Fibroblast of lung (primary cell): Measurements from ENCODE around the gene ANKRD22. TPM values are rescaled to one million over a fixed set of nuclear protein-coding genes. Genes with fewer than 3 reads are reported as not detected.

Source experiments
- DNase-seq, 2 donors: peaks; one replicate each; pipeline versions ENCODE4 v3.0.0 to v3.0.0-alpha.2; 2010; ENCODE audit warnings: low read depth in 2 of 2
- H2AFZ ChIP-seq: 2 replicates; pipeline ENCODE4 v1.5.1; 2012; ENCODE audit warnings: low read length, control low read depth, inconsistent platforms
- H3K27ac ChIP-seq: 2 replicates; pipeline ENCODE4 v1.5.1; 2011; ENCODE audit warnings: low read length, control low read depth; ENCODE audit not compliant: insufficient read depth
- H3K27me3 ChIP-seq: 2 replicates; pipeline ENCODE4 v1.5.1; 2011; ENCODE audit warnings: mild to moderate bottlenecking, low read length; ENCODE audit not compliant: control insufficient read depth, insufficient read depth
- H3K36me3 ChIP-seq: 2 replicates; pipeline ENCODE4 v1.5.1; 2011; ENCODE audit warnings: low read length; ENCODE audit not compliant: control insufficient read depth, insufficient read depth
- H3K4me1 ChIP-seq: 2 replicates; pipeline ENCODE4 v1.5.1; 2011; ENCODE audit warnings: low read length; ENCODE audit not compliant: control insufficient read depth, insufficient read depth; ENCODE audit errors: extremely low read depth
- H3K4me2 ChIP-seq: 2 replicates; pipeline ENCODE4 v1.5.1; 2011; ENCODE audit warnings: low read length, control low read depth; ENCODE audit not compliant: insufficient read depth; ENCODE audit errors: extremely low read depth
- H3K4me3 ChIP-seq, 4 experiments: fragments of 200-600 bp in 1 of 4; sonication (generic) in 1 of 4; replicated peaks in 1 of 4; 2 replicates each; pipeline ENCODE4 v1.5.1; 2011 to 2016; ENCODE audit warnings: low read length in 4 of 4, low read depth in 3 of 4, mild to moderate bottlenecking in 3 of 4, control low read depth in 2 of 4, inconsistent platforms in 1 of 4, mixed read lengths in 1 of 4; ENCODE audit not compliant: insufficient read depth in 1 of 4; ENCODE audit errors: control extremely low read depth in 1 of 4
- H3K79me2 ChIP-seq: 2 replicates; pipeline ENCODE4 v1.5.1; 2012; ENCODE audit warnings: mild to moderate bottlenecking, low read length, inconsistent platforms; ENCODE audit not compliant: control insufficient read depth, insufficient read depth
- H3K9ac ChIP-seq: 2 replicates; pipeline ENCODE4 v1.5.1; 2011; ENCODE audit warnings: mild to moderate bottlenecking, low read length, control low read depth; ENCODE audit not compliant: insufficient read depth
- H3K9me3 ChIP-seq: 2 replicates; pipeline ENCODE4 v1.5.1; 2012; ENCODE audit warnings: low read depth, low read length; ENCODE audit not compliant: control insufficient read depth, insufficient read depth
- H4K20me1 ChIP-seq: 2 replicates; pipeline ENCODE4 v1.5.1; 2011; ENCODE audit warnings: low read length; ENCODE audit not compliant: control insufficient read depth, insufficient read depth; ENCODE audit errors: extremely low read depth
- CTCF ChIP-seq, 2 donors: IDR thresholded peaks in 1 of 2; conservative IDR thresholded peaks in 1 of 2; 1 replicate in 1 of 2; 2 replicates in 1 of 2; pipeline ENCODE4 v1.5.1; 2011 to 2012; ENCODE audit warnings: low read length in 2 of 2, control low read depth in 1 of 2, inconsistent platforms in 1 of 2, low read depth in 1 of 2, mild to moderate bottlenecking in 1 of 2
- EZH2 ChIP-seq: IDR thresholded peaks from 2 replicates; pipeline ENCODE4 v1.5.1; 2012; ENCODE audit warnings: low read length, control low read depth, mild to moderate bottlenecking; ENCODE audit errors: missing control alignments
- polyA plus RNA-seq, 2 donors: library from polyadenylated mRNA; depleted of rRNA in 1 of 2; stranded (reverse) in 1 of 2; unstranded in 1 of 2; fragments of >200 nt; gene quantifications; 2 replicates each; pipeline ENCODE4 v1.2.1, GENCODE V29; 2011 to 2012; ENCODE audit warnings: missing spikeins in 1 of 2
- total RNA-seq: library from RNA; depleted of rRNA; stranded (reverse); fragments of >200 nt; gene quantifications from 2 replicates; pipeline ENCODE4 v1.2.1, GENCODE V29; 2014

Gene ANKRD22
- total and polyA plus RNA-seq, 2 donors (not counting 1 experiment from before 2014, with no cell fraction given) = 0.17 TPM; not detected in 1

- Histone ChIP-seq H3K27ac (no peak overlapping the region), H3K4me1 (peaks cover 2% of the 10 kb centered on the region), H3K79me2 (no peaks in the 10 kb centered on the region), H3K36me3 (no peaks in the 10 kb centered on the region), H3K4me3 (no peak overlapping the region), H3K9ac (no peak overlapping the region), H3K4me2 (no peak overlapping the region), H4K20me1 (no peaks in the 10 kb centered on the region), H3K27me3 (no peaks in the 10 kb centered on the region), H2AFZ (no peak overlapping the region), H3K9me3 (no peaks in the 10 kb centered on the region)
- DNase-seq = peak; percentile 69 to 76
- TF ChIP-seq EZH2 (no peak), CTCF (conservative IDR thresholded peaks at IDR 0.05 in 1 of 2, IDR thresholded peaks at IDR 0.05 in 1 of 2; ENCODE audit: low read depth in 1 of 2, low read length in 2 of 2) (peak; percentile 81 to 88)
Measured at GRCh38 chr10:88810196-88810961, 41.3 kb downstream of the ANKRD22 start.

GRCh38 chr10:88809621-88810020 lies 42.0 kb downstream of the ANKRD22 start:
- TF ChIP-seq CTCF (conservative IDR thresholded peaks at IDR 0.05 in 1 of 2, IDR thresholded peaks at IDR 0.05 in 1 of 2; ENCODE audit: low read depth in 1 of 2, low read length in 2 of 2) = no peak
- TF ChIP-seq EZH2 = no peak
- no peak for DNase-seq

GRCh38 chr10:88805924-88806323 lies 45.7 kb downstream of the ANKRD22 start:
- Histone ChIP-seq H3K4me3 (no peak overlapping the region), H3K9ac (no peak overlapping the region), H3K9me3 (no peaks in the 10 kb centered on the region), H3K27me3 (no peaks in the 10 kb centered on the region), H3K4me1 (peaks cover 2% of the 10 kb centered on the region), H3K79me2 (no peaks in the 10 kb centered on the region), H3K27ac (no peak overlapping the region), H3K4me2 (no peak overlapping the region), H2AFZ (no peak overlapping the region), H4K20me1 (no peaks in the 10 kb centered on the region), H3K36me3 (no peaks in the 10 kb centered on the region)
- no peak for TF ChIP-seq EZH2
- TF ChIP-seq CTCF (conservative IDR thresholded peaks at IDR 0.05 in 1 of 2, IDR thresholded peaks at IDR 0.05 in 1 of 2; ENCODE audit: low read depth in 1 of 2, low read length in 2 of 2) = no peak
- no peak for DNase-seq

More at GRCh38 chr10:88809621-88810020, 42.0 kb downstream of the ANKRD22 start:
- Histone ChIP-seq H2AFZ (no peak overlapping the region), H4K20me1 (no peaks in the 10 kb centered on the region), H3K79me2 (no peaks in the 10 kb centered on the region), H3K4me3 (no peak overlapping the region), H3K4me2 (no peak overlapping the region), H3K36me3 (no peaks in the 10 kb centered on the region), H3K27ac (no peak overlapping the region), H3K9me3 (no peaks in the 10 kb centered on the region), H3K27me3 (no peaks in the 10 kb centered on the region), H3K9ac (no peak overlapping the region), H3K4me1 (peaks cover 2% of the 10 kb centered on the region)
